OCI-LY3 (cell line): ENCODE measurements around the gene NNAT.

Experiments
- CTCF ChIP-seq: fragments of 200-600, 300-600 bp; sonication (generic); IDR thresholded peaks from 2 replicates; pipeline ENCODE4 v1.5.1; 2014; ENCODE audit warnings: antibody characterized with exemption, low read length, low read depth
- EZH2phosphoT487 ChIP-seq: fragments of 200-600 bp; shearing (Covaris generic); IDR thresholded peaks from 2 replicates; pipeline ENCODE4 v1.6.1; 2018; ENCODE audit warnings: antibody characterized with exemption, mixed run types, low read depth

GRCh38 chr20:37524859-37525708 lies 4.0 kb downstream of the NNAT start:
- no peak for TF ChIP-seq CTCF
- no peak for TF ChIP-seq EZH2phosphoT487
